ENCODE results near the gene UBE2H. TPM values are rescaled to one million over a fixed set of nuclear protein-coding genes. Genes with fewer than 3 reads are reported as not detected.

UBE2H gene
- total RNA-seq, 1 experiment from 2014 or later: 75.1 TPM

DNA sequence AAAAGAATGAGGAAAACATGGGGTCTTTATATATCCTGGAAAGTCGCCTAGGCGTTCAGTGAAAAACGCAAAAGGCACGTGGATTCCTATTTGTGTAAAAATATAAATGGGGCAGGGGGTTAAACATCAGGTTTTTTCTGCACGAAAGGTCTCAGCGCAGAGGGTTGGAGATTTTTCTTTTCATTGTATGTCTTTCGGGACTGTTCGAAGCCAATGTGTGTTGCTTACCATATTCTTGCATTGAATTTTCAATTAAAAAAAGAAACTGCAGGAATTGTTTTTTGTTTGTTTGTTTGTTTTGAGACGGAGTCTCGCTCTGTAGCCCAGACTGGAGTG is 169.2 kb downstream of the UBE2H start:
- no peak overlapping the region for H2BK15ac ChIP-seq (ENCODE audit: low read depth, low read length)
- no peak overlapping the region for H3K9ac ChIP-seq (ENCODE audit: extremely low read depth, insufficient read length, low read length)
- H2AFZ ChIP-seq (ENCODE audit: low read length): no peak overlapping the region
- peaks cover 4% of the 10 kb centered on the region for H4K20me1 ChIP-seq (ENCODE audit: control insufficient read depth, insufficient read depth, insufficient read length)
- H2BK5ac ChIP-seq (ENCODE audit: insufficient read length, low read length): no peak overlapping the region
- peaks cover 84% of the 10 kb centered on the region for H3K27me3 Mint-ChIP-seq (ENCODE audit: low read depth)
- H3K18ac ChIP-seq (ENCODE audit: insufficient read length, low read depth, low read length): no peak overlapping the region
- no CpG with 5 or more reads among the region's 10 CpGs for WGBS (ENCODE audit: extremely low coverage, insufficient read length, low lambda C conversion rate)
- no peak overlapping the region for H3T11ph ChIP-seq (ENCODE audit: low read length)
- H3K14ac ChIP-seq (ENCODE audit: insufficient read depth, low read length): no peak overlapping the region
- H3K4me2 ChIP-seq (ENCODE audit: insufficient read depth, insufficient read length, low read length): no peak overlapping the region
- no peak overlapping the region for H3K4ac ChIP-seq (ENCODE audit: low read depth, low read length)
- H4K5ac ChIP-seq (ENCODE audit: insufficient read length, low read depth, low read length): no peak overlapping the region
- H3K27ac ChIP-seq (ENCODE audit: insufficient read length, low read depth, low read length): no peak overlapping the region
- H3K4me3 Mint-ChIP-seq: peak overlapping the region in 1 of 2 experiments; percentile 48; a peak in 2 of 5 replicates
- no peak overlapping the region for H2BK12ac ChIP-seq (ENCODE audit: insufficient read length, low read depth, low read length)
- peaks cover 0 to 3% (median 0%) of the 10 kb centered on the region in 3 experiments; a peak in 1 of 7 replicates for H3K36me3 Mint-ChIP-seq (ENCODE audit: insufficient read depth in 1 of 3, low read depth in 3 of 3)
- no peak for TF ChIP-seq CTCF (conservative IDR thresholded peaks at IDR 0.05)
- peaks cover 31 to 48% of the 10 kb centered on the region in 2 experiments for H3K4me1 Mint-ChIP-seq
- no peak overlapping the region for H4K91ac ChIP-seq (ENCODE audit: insufficient read length, low read depth, low read length)
- no peaks in the 10 kb centered on the region for H3K79me1 ChIP-seq (ENCODE audit: insufficient read depth, low read depth, low read length, poor library complexity, severe bottlenecking)
- H3K23me2 ChIP-seq (ENCODE audit: insufficient read length, low read depth, low read length, poor library complexity, severe bottlenecking): peaks cover 27% of the 10 kb centered on the region
- H3K4me1 ChIP-seq (ENCODE audit: insufficient read depth, low read length): peaks cover 8% of the 10 kb centered on the region; the same call in 1 of the 2 replicates
- H3K79me2 ChIP-seq (ENCODE audit: insufficient read depth, low read length): no peaks in the 10 kb centered on the region
- peaks cover 0 to 6% of the 10 kb centered on the region in 2 experiments; a peak in 1 of 5 replicates for H3K9me3 Mint-ChIP-seq
- peaks cover 76% of the 10 kb centered on the region for H3K27me3 ChIP-seq (ENCODE audit: insufficient read depth, low read length)
- H3K9me3 ChIP-seq (ENCODE audit: control insufficient read depth, low read depth, low read length): no peaks in the 10 kb centered on the region
- H3K56ac ChIP-seq (ENCODE audit: insufficient read length, low read depth, low read length): no peak overlapping the region
- no peak overlapping the region for H2AK5ac ChIP-seq (ENCODE audit: insufficient read length, low read length)
- H2BK20ac ChIP-seq (ENCODE audit: low read depth, low read length, poor library complexity, severe bottlenecking): no peak overlapping the region
- no peak overlapping the region for H2BK120ac ChIP-seq (ENCODE audit: low read depth, low read length, poor library complexity, severe bottlenecking)
- H3K27ac Mint-ChIP-seq: no peak overlapping the region
- no peak for DNase-seq
- H3K23ac ChIP-seq (ENCODE audit: insufficient read length, low read depth, low read length): no peak overlapping the region
- no peak overlapping the region for H4K8ac ChIP-seq (replicated peaks; ENCODE audit: insufficient read length, low read depth, low read length)
